ENCODE results near the gene SRP72. TPM values are rescaled to one million over a fixed set of nuclear protein-coding genes. Genes with fewer than 3 reads are reported as not detected.

Gene SRP72
- polyA plus RNA-seq, 1 of the 3 experiments (the other 2 are of a cell fraction): 47.6 TPM

- Histone ChIP-seq H3K9me2 (no peaks in the 10 kb centered on the region), H3K9me3 (no peaks in the 10 kb centered on the region), H2AFZ (ENCODE audit: low read depth) (no peak overlapping the region), H3K4me1 (ENCODE audit: control insufficient read depth in 1 of 2, insufficient read depth in 2 of 2, low read depth in 1 of 2, low read length in 1 of 2) (no peaks in the 10 kb centered on the region), H3K79me2 (ENCODE audit: insufficient read depth) (no peaks in the 10 kb centered on the region), H4K20me1 (ENCODE audit: insufficient read depth) (no peaks in the 10 kb centered on the region), H3K27ac (ENCODE audit: low read depth in 2 of 2, low read length in 1 of 2) (no peak overlapping the region), H3K4me2 (no peak overlapping the region), H3K4me3 (ENCODE audit: low read depth in 2 of 2, low read length in 1 of 2) (no peak overlapping the region), H3K9ac (no peak overlapping the region), H3F3A (replicated peaks; ENCODE audit: insufficient read depth) (peaks cover 3% of the 10 kb centered on the region), H3K27me3 (ENCODE audit: insufficient read depth) (no peaks in the 10 kb centered on the region), H3K36me3 (replicated peaks in 1 of 2; ENCODE audit: control insufficient read depth in 1 of 2, insufficient read depth in 2 of 2, low read length in 1 of 2) (no peaks in the 10 kb centered on the region)
- ChIA-PET CTCF (interaction anchor here (1.4 kb wide), 1 partner anchor 325 kb away, joined by 3 read pairs; no protein-coding TSS in a partner anchor), POLR2A (no interaction called here)
- WGBS (ENCODE audit: low lambda C conversion rate): 83% methylated on average over 1 of the region's 1 CpG
- TF ChIP-seq MAX (IDR thresholded peaks at IDR 0.05; ENCODE audit: low read depth) (no peak), TCF12 (IDR thresholded peaks at IDR 0.05) (no peak), RAD21 (IDR thresholded peaks at IDR 0.05; ENCODE audit: low read length) (no peak), TEAD4 (IDR thresholded peaks at IDR 0.05; ENCODE audit: borderline replicate concordance, insufficient read depth) (no peak), CHD2 (IDR thresholded peaks at IDR 0.05; ENCODE audit: low read length, partially characterized antibody) (no peak), NFIC (IDR thresholded peaks at IDR 0.05; ENCODE audit: borderline replicate concordance) (no peak), GATA2 (CRISPR knock-in tag; IDR thresholded peaks at IDR 0.05) (no peak), REST (IDR thresholded peaks at IDR 0.05; ENCODE audit: low read depth, low read length) (no peak), TAF1 (IDR thresholded peaks at IDR 0.05; ENCODE audit: borderline replicate concordance, low read depth, low read length) (no peak), RCOR1 (IDR thresholded peaks at IDR 0.05; ENCODE audit: low read length) (no peak), ELF1 (IDR thresholded peaks at IDR 0.05) (no peak), FOXM1 (IDR thresholded peaks at IDR 0.05; ENCODE audit: low read depth) (no peak), MXI1 (IDR thresholded peaks at IDR 0.05; ENCODE audit: low read depth, low read length) (no peak), MEF2A (IDR thresholded peaks at IDR 0.05; ENCODE audit: borderline replicate concordance, low read depth) (no peak)
- DNase-seq: no peak
Measured at GRCh38 chr4:56512166-56512565, 44.7 kb downstream of the SRP72 start.

GRCh38 chr4:56513517-56513916 is 46.1 kb downstream of the SRP72 start:
- no peak overlapping the region for H3K4me3 ChIP-seq (ENCODE audit: low read depth in 2 of 2, low read length in 1 of 2)
- H3K27me3 ChIP-seq (ENCODE audit: insufficient read depth): no peaks in the 10 kb centered on the region
- H3K9ac ChIP-seq: no peak overlapping the region
- 73% methylated on average over 2 of the region's 2 CpGs for WGBS (ENCODE audit: low lambda C conversion rate)
- peaks cover 3% of the 10 kb centered on the region for H3F3A ChIP-seq (replicated peaks; ENCODE audit: insufficient read depth)
- ChIA-PET CTCF (interaction anchor here (0.8 to 1.4 kb wide), 3 partner anchors 8 to 323 kb away, joined by 3 read pairs; no protein-coding TSS in a partner anchor), POLR2A (no interaction called here)
- no peak for DNase-seq
- no peaks in the 10 kb centered on the region for H3K4me1 ChIP-seq (ENCODE audit: control insufficient read depth in 1 of 2, insufficient read depth in 2 of 2, low read depth in 1 of 2, low read length in 1 of 2)
- H3K4me2 ChIP-seq: no peak overlapping the region
- no peaks in the 10 kb centered on the region for H4K20me1 ChIP-seq (ENCODE audit: insufficient read depth)
- no peaks in the 10 kb centered on the region for H3K36me3 ChIP-seq (replicated peaks in 1 of 2; ENCODE audit: control insufficient read depth in 1 of 2, insufficient read depth in 2 of 2, low read length in 1 of 2)
- no peak overlapping the region for H2AFZ ChIP-seq (ENCODE audit: low read depth)
- no peaks in the 10 kb centered on the region for H3K9me3 ChIP-seq
- H3K27ac ChIP-seq (ENCODE audit: low read depth in 2 of 2, low read length in 1 of 2): no peak overlapping the region
- no peaks in the 10 kb centered on the region for H3K9me2 ChIP-seq
- no peaks in the 10 kb centered on the region for H3K79me2 ChIP-seq (ENCODE audit: insufficient read depth)
- TF ChIP-seq RAD21 (IDR thresholded peaks at IDR 0.05; ENCODE audit: low read length) (no peak), ZBTB33 (IDR thresholded peaks at IDR 0.05; ENCODE audit: borderline replicate concordance, low read depth) (no peak), NRF1 (IDR thresholded peaks at IDR 0.05; ENCODE audit: low read depth, low read length) (no peak), TCF12 (IDR thresholded peaks at IDR 0.05) (no peak), EP300 (IDR thresholded peaks at IDR 0.05; ENCODE audit: borderline replicate concordance in 1 of 2, low read depth in 1 of 2, low read length in 1 of 2) (no peak), JUND (IDR thresholded peaks at IDR 0.05) (no peak), FOXJ3 (CRISPR knock-in tag; IDR thresholded peaks at IDR 0.05) (no peak), RFX5 (IDR thresholded peaks at IDR 0.05; ENCODE audit: low read length) (no peak), GABPA (IDR thresholded peaks at IDR 0.05; ENCODE audit: low read depth) (no peak), GATA2 (CRISPR knock-in tag; IDR thresholded peaks at IDR 0.05) (no peak), USF2 (IDR thresholded peaks at IDR 0.05; ENCODE audit: borderline replicate concordance, low read depth, low read length) (no peak), RXRA (IDR thresholded peaks at IDR 0.05; ENCODE audit: borderline replicate concordance, low read depth) (no peak), MAX (IDR thresholded peaks at IDR 0.05; ENCODE audit: low read depth) (no peak)
